ENCODE results near the gene FZD10. TPM values are rescaled to one million over a fixed set of nuclear protein-coding genes. Genes with fewer than 3 reads are reported as not detected.

FZD10 gene
- total and polyA plus RNA-seq, 2 experiments from 2014 or later: 0.11 to 0.45 TPM

- DNase-seq (ENCODE audit: low spot score) (no peak), ATAC-seq (no peak)
- Histone ChIP-seq H3F3A (replicated peaks; ENCODE audit: low read depth) (no peaks in the 10 kb centered on the region), H3K4me2 (no peak overlapping the region), H3K9me2 (ENCODE audit: insufficient read depth) (no peaks in the 10 kb centered on the region), H2AFZ (no peak overlapping the region), H3K79me2 (replicated peaks; ENCODE audit: insufficient read depth) (no peaks in the 10 kb centered on the region), H3K4me3 (no peak overlapping the region), H4K20me1 (replicated peaks; ENCODE audit: insufficient read depth) (no peaks in the 10 kb centered on the region), H3K36me3 (ENCODE audit: insufficient read depth) (no peaks in the 10 kb centered on the region), H3K27ac (ENCODE audit: low read depth) (no peak overlapping the region), H3K27me3 (ENCODE audit: insufficient read depth) (no peaks in the 10 kb centered on the region), H3K4me1 (ENCODE audit: insufficient read depth) (no peaks in the 10 kb centered on the region)
- peaks cover 3% of the 10 kb centered on the region for H3K27me3 Mint-ChIP-seq (ENCODE audit: insufficient read depth, low read depth, poor library complexity)
- no peak overlapping the region for H3K27ac Mint-ChIP-seq
- no peak for TF ChIP-seq ETS1 (IDR thresholded peaks at IDR 0.05)
- TF ChIP-seq STAT1 (IDR thresholded peaks at IDR 0.05; ENCODE audit: unreplicated experiment): no peak
- no peaks in the 10 kb centered on the region; the same call in 2 of the 3 replicates for H3K4me1 Mint-ChIP-seq
- peaks cover 61% of the 10 kb centered on the region for H3K36me3 Mint-ChIP-seq (ENCODE audit: low read depth)
- no peak overlapping the region for H3K4me3 Mint-ChIP-seq
- peaks cover 98% of the 10 kb centered on the region for H3K9me3 Mint-ChIP-seq
Observed at GRCh38 chr12:130124106-130124505, 38.2 kb upstream of the FZD10 start.

GRCh38 chr12:130124605-130125244 is 37.5 kb upstream of the FZD10 start:
- H3K36me3 Mint-ChIP-seq (ENCODE audit: low read depth): peaks cover 62% of the 10 kb centered on the region
- no peak overlapping the region for H3K4me3 ChIP-seq
- H3K9me2 ChIP-seq (ENCODE audit: insufficient read depth): no peaks in the 10 kb centered on the region
- DNase-seq (ENCODE audit: low spot score) (no peak), ATAC-seq (no peak)
- no peak overlapping the region for H3K4me3 Mint-ChIP-seq
- no peak for TF ChIP-seq ZNF114 (CRISPR knock-in tag; IDR thresholded peaks at IDR 0.05)
- TF ChIP-seq CTCF (conservative IDR thresholded peaks at IDR 0.05; ENCODE audit: low read depth in 2 of 2): no peak
- TF ChIP-seq ZNF462 (CRISPR knock-in tag; IDR thresholded peaks at IDR 0.05): no peak
- no peak for TF ChIP-seq STAT1 (IDR thresholded peaks at IDR 0.05; ENCODE audit: unreplicated experiment)
- no peak for TF ChIP-seq JUNB (IDR thresholded peaks at IDR 0.05; ENCODE audit: unreplicated experiment)
- TF ChIP-seq EZH2phosphoT487 (IDR thresholded peaks at IDR 0.05; ENCODE audit: unreplicated experiment): no peak
- TF ChIP-seq ZNF331 (CRISPR knock-in tag; IDR thresholded peaks at IDR 0.05; ENCODE audit: low read depth): no peak
- H3K27ac ChIP-seq (ENCODE audit: low read depth): no peak overlapping the region
- no peak overlapping the region for H3K27ac Mint-ChIP-seq
- no peak overlapping the region for H2AFZ ChIP-seq
- no peaks in the 10 kb centered on the region for H3K36me3 ChIP-seq (ENCODE audit: insufficient read depth)
- peaks cover 97% of the 10 kb centered on the region for H3K9me3 Mint-ChIP-seq
- no peaks in the 10 kb centered on the region for H3K79me2 ChIP-seq (replicated peaks; ENCODE audit: insufficient read depth)
- no peaks in the 10 kb centered on the region for H4K20me1 ChIP-seq (replicated peaks; ENCODE audit: insufficient read depth)
- no peaks in the 10 kb centered on the region for H3F3A ChIP-seq (replicated peaks; ENCODE audit: low read depth)
- peaks cover 3% of the 10 kb centered on the region for H3K27me3 Mint-ChIP-seq (ENCODE audit: insufficient read depth, low read depth, poor library complexity)
- no peaks in the 10 kb centered on the region; the same call in 2 of the 3 replicates for H3K4me1 Mint-ChIP-seq
- no peak overlapping the region for H3K4me2 ChIP-seq
- no peaks in the 10 kb centered on the region for H3K27me3 ChIP-seq (ENCODE audit: insufficient read depth)
- H3K4me1 ChIP-seq (ENCODE audit: insufficient read depth): no peaks in the 10 kb centered on the region

All from GM23338 (cell line).